ENCODE data around the gene CCDC137. TPM values are rescaled to one million over a fixed set of nuclear protein-coding genes. Genes with fewer than 3 reads are reported as not detected.

CCDC137 gene
- total and polyA plus RNA-seq, 2 of the 13 experiments (the other 11 are each of a cell fraction or from before 2014, with no cell fraction given): 14.6 to 39.1 TPM

DNA sequence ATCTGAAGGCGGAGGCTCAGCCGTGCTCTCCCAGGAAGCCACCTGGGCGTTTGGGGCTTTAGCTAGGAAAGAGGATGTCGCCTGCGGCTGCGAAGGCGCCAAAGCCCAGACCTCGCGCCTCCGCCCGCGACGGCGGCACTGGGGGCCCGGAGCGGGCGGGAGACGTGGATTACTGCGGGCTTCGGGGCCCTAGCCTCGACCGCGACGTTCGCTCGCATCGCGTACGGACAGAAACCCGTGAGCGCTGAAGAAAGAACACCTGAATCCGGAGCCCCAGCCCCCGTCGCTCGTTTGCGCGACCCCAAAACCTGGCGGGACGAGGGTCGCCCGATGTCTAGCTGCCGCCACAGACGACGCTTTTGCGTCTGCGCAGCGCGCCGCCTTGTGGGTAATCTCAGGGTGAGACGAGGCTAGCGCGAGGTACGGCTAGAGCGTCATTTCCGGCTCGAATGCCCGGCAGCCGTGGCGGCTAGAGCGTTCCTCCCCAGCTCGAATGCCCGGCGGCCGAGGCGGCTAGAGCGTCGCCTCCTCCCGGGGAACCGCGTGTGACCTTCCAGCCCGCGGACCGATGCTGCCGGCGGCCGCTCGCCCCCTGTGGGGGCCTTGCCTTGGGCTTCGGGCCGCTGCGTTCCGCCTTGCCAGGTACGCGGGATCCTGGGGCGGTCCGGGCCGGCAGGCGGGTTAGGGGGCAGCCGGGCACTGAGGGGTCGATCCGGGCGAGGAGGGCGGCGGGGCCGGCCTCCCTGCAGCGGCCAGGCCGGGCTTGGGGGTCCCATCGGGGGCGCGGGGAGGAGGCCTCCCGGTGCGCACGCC lies 36.6 kb downstream of the CCDC137 start, which contains the start of gene MRPL12 (continued):
- TF ChIP-seq, protein P1, sequence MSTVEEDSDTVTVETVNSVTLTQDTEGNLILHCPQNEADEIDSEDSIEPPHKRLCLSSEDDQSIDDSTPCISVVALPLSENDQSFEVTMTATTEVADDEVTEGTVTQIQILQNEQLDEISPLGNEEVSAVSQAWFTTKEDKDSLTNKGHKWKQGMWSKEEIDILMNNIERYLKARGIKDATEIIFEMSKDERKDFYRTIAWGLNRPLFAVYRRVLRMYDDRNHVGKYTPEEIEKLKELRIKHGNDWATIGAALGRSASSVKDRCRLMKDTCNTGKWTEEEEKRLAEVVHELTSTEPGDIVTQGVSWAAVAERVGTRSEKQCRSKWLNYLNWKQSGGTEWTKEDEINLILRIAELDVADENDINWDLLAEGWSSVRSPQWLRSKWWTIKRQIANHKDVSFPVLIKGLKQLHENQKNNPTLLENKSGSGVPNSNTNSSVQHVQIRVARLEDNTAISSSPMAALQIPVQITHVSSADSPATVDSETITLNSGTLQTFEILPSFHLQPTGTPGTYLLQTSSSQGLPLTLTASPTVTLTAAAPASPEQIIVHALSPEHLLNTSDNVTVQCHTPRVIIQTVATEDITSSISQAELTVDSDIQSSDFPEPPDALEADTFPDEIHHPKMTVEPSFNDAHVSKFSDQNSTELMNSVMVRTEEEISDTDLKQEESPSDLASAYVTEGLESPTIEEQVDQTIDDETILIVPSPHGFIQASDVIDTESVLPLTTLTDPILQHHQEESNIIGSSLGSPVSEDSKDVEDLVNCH (CRISPR knock-in tag; IDR thresholded peaks at IDR 0.05): no peak
- TF ChIP-seq ZNF7 (CRISPR knock-in tag; IDR thresholded peaks at IDR 0.05) (0 out of 2 replicates have a peak, but pooled peaks have one; percentile 8), ELF1 (CRISPR knock-in tag; IDR thresholded peaks at IDR 0.05) (peak; percentile 89), ZNF746 (CRISPR knock-in tag; IDR thresholded peaks at IDR 0.05) (no peak), ZKSCAN1 (IDR thresholded peaks at IDR 0.05; ENCODE audit: low read length) (no peak), IRF9 (CRISPR knock-in tag; IDR thresholded peaks at IDR 0.05; ENCODE audit: borderline replicate concordance) (peak; percentile 97), TOE1 (CRISPR knock-in tag; IDR thresholded peaks at IDR 0.05) (peak; percentile 88; the same call in 1 of the 2 replicates), YY1 (IDR thresholded peaks at IDR 0.05; ENCODE audit: insufficient read depth, insufficient replicate concordance, low read depth, low read length) (peak; percentile 86), ZNF230 (CRISPR knock-in tag; IDR thresholded peaks at IDR 0.05) (peak; percentile 87; the same call in 1 of the 2 replicates), WIZ (CRISPR knock-in tag; IDR thresholded peaks at IDR 0.05) (peak; percentile 83; the same call in 1 of the 2 replicates), SCMH1 (CRISPR knock-in tag; IDR thresholded peaks at IDR 0.05; ENCODE audit: borderline replicate concordance) (no peak), ZNF260 (CRISPR knock-in tag; IDR thresholded peaks at IDR 0.05; ENCODE audit: borderline replicate concordance, low read depth) (no peak), ZNF839 (CRISPR knock-in tag; IDR thresholded peaks at IDR 0.05; ENCODE audit: borderline replicate concordance) (0 out of 2 replicates have a peak, but pooled peaks have one; percentile 43), ZBTB25 (CRISPR knock-in tag; IDR thresholded peaks at IDR 0.05) (peak; percentile 99), SMYD3 (CRISPR knock-in tag; IDR thresholded peaks at IDR 0.05) (no peak), ZBTB42 (CRISPR knock-in tag; IDR thresholded peaks at IDR 0.05) (peak; percentile 66; the same call in 1 of the 2 replicates), ZNF749 (CRISPR knock-in tag; IDR thresholded peaks at IDR 0.05; ENCODE audit: borderline replicate concordance) (peak; percentile 98), BRCA1 (CRISPR knock-in tag; IDR thresholded peaks at IDR 0.05) (peak; percentile 76; the same call in 1 of the 2 replicates), ZNF33B (CRISPR knock-in tag; IDR thresholded peaks at IDR 0.05) (peak; percentile 51; the same call in 1 of the 2 replicates), ETV6 (CRISPR knock-in tag; conservative IDR thresholded peaks at IDR 0.05) (peak; percentile 75; the same call in 1 of the 2 replicates), ZNF326 (CRISPR knock-in tag; IDR thresholded peaks at IDR 0.05; ENCODE audit: borderline replicate concordance) (no peak)
